HL-60 (cell line): ENCODE results near the gene SLC9C1.

Source experiments
- DNase-seq, 2 experiments: peaks; one replicate each; pipeline ENCODE4 v3.0.0-alpha.2; 2010 to 2020; ENCODE audit warnings: low read depth in 1 of 2, low spot score in 1 of 2
- H3K27ac ChIP-seq: fragments of 250-450 bp; sonication (Bioruptor Pico); replicated peaks from 2 replicates; pipeline ENCODE4 v1.5.1; 2020; ENCODE audit warnings: mild to moderate bottlenecking, moderate library complexity
- H3K27me3 ChIP-seq: fragments of 250-450 bp; sonication (Bioruptor Pico); 2 replicates; pipeline ENCODE4 v1.5.1; 2021; ENCODE audit warnings: mild to moderate bottlenecking, moderate library complexity; ENCODE audit not compliant: insufficient read depth, poor library complexity, severe bottlenecking
- H3K4me3 ChIP-seq: replicated peaks from 2 replicates; pipeline ENCODE4 v1.5.1; 2011; ENCODE audit warnings: mild to moderate bottlenecking, control low read depth, low read length; ENCODE audit not compliant: insufficient read depth
- GABPA ChIP-seq: IDR thresholded peaks from 2 replicates; pipeline ENCODE4 v1.6.1; 2012; ENCODE audit warnings: low read depth
- POLR2AphosphoS5 ChIP-seq: IDR thresholded peaks from 2 replicates; pipeline ENCODE4 v1.6.1; 2012; ENCODE audit warnings: low read depth
- SPI1 ChIP-seq: IDR thresholded peaks from 2 replicates; pipeline ENCODE4 v1.6.1; 2012; ENCODE audit warnings: low read depth, mild to moderate bottlenecking, borderline replicate concordance
- TF ChIP-seq, protein P1 (sequence below): IDR thresholded peaks from one replicate; pipeline ENCODE4 v1.5.1; 2011; ENCODE audit warnings: low read length, control low read depth, inconsistent platforms; ENCODE audit not compliant: insufficient read depth
- TF ChIP-seq, protein P2 (sequence below): IDR thresholded peaks from 2 replicates; pipeline ENCODE4 v1.6.1; 2012; ENCODE audit warnings: low read depth; ENCODE audit not compliant: insufficient replicate concordance

Gene SLC9C1

DNA sequence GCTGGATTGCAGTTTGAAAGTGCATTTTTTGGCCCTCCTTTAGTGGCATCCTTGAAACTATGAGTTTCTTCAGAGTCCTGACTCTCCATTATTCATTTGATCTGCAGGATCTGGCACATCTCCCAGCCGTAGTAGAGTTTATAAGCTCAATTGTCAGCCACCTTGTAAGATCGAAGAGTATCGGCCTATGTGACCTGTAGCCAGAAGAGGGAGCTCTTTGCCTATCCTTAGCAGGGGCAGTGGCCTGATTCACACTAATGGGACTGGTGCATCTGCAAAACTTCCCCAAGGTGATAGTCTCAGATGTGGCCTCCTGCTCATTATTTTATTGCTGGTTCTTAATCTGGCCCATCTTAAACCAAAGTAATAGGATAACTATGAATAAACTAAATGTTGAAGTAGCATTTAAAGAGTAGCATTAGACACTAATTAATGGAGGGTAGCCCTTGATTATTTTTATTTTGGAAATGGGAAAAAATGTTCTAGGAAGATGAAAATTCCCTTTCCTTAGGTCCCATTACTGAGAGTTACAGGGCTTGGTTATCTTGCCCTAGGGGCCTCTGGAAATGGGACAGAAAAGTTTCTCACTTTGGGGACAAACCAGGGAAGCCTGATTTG lies 182.1 kb downstream of the SLC9C1 start:
- H3K27ac ChIP-seq, result no peak overlapping the region
- no peak overlapping the region for H3K4me3 ChIP-seq
- H3K27me3 ChIP-seq, result peaks cover 3% of the 10 kb centered on the region
- DNase-seq, result peak; percentile 25 to 68
- no peak for TF ChIP-seq POLR2AphosphoS5
- TF ChIP-seq, protein P1, sequence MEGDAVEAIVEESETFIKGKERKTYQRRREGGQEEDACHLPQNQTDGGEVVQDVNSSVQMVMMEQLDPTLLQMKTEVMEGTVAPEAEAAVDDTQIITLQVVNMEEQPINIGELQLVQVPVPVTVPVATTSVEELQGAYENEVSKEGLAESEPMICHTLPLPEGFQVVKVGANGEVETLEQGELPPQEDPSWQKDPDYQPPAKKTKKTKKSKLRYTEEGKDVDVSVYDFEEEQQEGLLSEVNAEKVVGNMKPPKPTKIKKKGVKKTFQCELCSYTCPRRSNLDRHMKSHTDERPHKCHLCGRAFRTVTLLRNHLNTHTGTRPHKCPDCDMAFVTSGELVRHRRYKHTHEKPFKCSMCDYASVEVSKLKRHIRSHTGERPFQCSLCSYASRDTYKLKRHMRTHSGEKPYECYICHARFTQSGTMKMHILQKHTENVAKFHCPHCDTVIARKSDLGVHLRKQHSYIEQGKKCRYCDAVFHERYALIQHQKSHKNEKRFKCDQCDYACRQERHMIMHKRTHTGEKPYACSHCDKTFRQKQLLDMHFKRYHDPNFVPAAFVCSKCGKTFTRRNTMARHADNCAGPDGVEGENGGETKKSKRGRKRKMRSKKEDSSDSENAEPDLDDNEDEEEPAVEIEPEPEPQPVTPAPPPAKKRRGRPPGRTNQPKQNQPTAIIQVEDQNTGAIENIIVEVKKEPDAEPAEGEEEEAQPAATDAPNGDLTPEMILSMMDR, result peak; percentile 94

- no peak for DNase-seq
- H3K27me3 ChIP-seq, result peaks cover 3% of the 10 kb centered on the region
- no peak overlapping the region for H3K27ac ChIP-seq
- no peak overlapping the region for H3K4me3 ChIP-seq
- TF ChIP-seq, protein P2, sequence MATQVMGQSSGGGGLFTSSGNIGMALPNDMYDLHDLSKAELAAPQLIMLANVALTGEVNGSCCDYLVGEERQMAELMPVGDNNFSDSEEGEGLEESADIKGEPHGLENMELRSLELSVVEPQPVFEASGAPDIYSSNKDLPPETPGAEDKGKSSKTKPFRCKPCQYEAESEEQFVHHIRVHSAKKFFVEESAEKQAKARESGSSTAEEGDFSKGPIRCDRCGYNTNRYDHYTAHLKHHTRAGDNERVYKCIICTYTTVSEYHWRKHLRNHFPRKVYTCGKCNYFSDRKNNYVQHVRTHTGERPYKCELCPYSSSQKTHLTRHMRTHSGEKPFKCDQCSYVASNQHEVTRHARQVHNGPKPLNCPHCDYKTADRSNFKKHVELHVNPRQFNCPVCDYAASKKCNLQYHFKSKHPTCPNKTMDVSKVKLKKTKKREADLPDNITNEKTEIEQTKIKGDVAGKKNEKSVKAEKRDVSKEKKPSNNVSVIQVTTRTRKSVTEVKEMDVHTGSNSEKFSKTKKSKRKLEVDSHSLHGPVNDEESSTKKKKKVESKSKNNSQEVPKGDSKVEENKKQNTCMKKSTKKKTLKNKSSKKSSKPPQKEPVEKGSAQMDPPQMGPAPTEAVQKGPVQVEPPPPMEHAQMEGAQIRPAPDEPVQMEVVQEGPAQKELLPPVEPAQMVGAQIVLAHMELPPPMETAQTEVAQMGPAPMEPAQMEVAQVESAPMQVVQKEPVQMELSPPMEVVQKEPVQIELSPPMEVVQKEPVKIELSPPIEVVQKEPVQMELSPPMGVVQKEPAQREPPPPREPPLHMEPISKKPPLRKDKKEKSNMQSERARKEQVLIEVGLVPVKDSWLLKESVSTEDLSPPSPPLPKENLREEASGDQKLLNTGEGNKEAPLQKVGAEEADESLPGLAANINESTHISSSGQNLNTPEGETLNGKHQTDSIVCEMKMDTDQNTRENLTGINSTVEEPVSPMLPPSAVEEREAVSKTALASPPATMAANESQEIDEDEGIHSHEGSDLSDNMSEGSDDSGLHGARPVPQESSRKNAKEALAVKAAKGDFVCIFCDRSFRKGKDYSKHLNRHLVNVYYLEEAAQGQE, result no peak
- TF ChIP-seq POLR2AphosphoS5, result no peak
- no peak for TF ChIP-seq SPI1
- no peak for TF ChIP-seq GABPA
- TF ChIP-seq, protein P1, result no peak
Observed at GRCh38 chr3:112109322-112109721, 184.7 kb downstream of the SLC9C1 start.

- Histone ChIP-seq H3K27ac (no peak overlapping the region), H3K27me3 (peaks cover 3% of the 10 kb centered on the region), H3K4me3 (no peak overlapping the region)
- TF ChIP-seq SPI1 (no peak), POLR2AphosphoS5 (no peak), GABPA (no peak)
- TF ChIP-seq, protein P1, result no peak
- TF ChIP-seq, protein P2, result no peak
- DNase-seq, result no peak
Observed at GRCh38 chr3:112104774-112105173, 189.2 kb downstream of the SLC9C1 start.

- TF ChIP-seq SPI1 (no peak), POLR2AphosphoS5 (no peak), GABPA (no peak)
- TF ChIP-seq, protein P2, result no peak
- TF ChIP-seq, protein P1, result no peak
- no peak for DNase-seq
- Histone ChIP-seq H3K27me3 (no peaks in the 10 kb centered on the region), H3K4me3 (no peak overlapping the region), H3K27ac (no peak overlapping the region)
Observed at GRCh38 chr3:112101916-112102315, 192.1 kb downstream of the SLC9C1 start.
